Gastrocnemius medialis (tissue), 4 donors: Measurements from ENCODE around the gene VWC2.

ENCODE experiments used
- CTCF ChIP-seq, 5 experiments: fragments of 450-650 bp in 3 of 5; fragments of 200-600 bp in 2 of 5; sonication (generic) in 2 of 5; IDR thresholded peaks in 4 of 5; conservative IDR thresholded peaks in 1 of 5; 1 replicate in 4 of 5; 2 replicates in 1 of 5; pipeline ENCODE4 v1.5.1; 2016 to 2019; ENCODE audit warnings: antibody characterized with exemption in 5 of 5, mild to moderate bottlenecking in 3 of 5, moderate library complexity in 3 of 5
- POLR2A ChIP-seq, 2 donors: fragments of 450-650 bp; IDR thresholded peaks; one replicate each; pipeline ENCODE4 v1.6.1; 2017; ENCODE audit warnings: antibody characterized with exemption in 2 of 2, mild to moderate bottlenecking in 2 of 2, moderate library complexity in 2 of 2

- no peak for TF ChIP-seq CTCF (IDR thresholded peaks at IDR 0.05 in 4 of 5, conservative IDR thresholded peaks at IDR 0.05 in 1 of 5)
- no peak for TF ChIP-seq POLR2A (IDR thresholded peaks at IDR 0.05)
These were observed 4.1 kb upstream of the VWC2 start for GRCh38 chr7:49769285-49769857.
